GM12892 (cell line): ENCODE results near the gene NYAP2.

Source experiments
- POLR2A ChIP-seq: IDR thresholded peaks from 2 replicates; pipeline ENCODE4 v1.6.1; 2011; ENCODE audit warnings: low read depth, low read length, control low read depth
- TAF1 ChIP-seq: IDR thresholded peaks from 2 replicates; pipeline ENCODE4 v1.6.1; 2011; ENCODE audit warnings: low read depth, mild to moderate bottlenecking, control low read depth, low read length, borderline replicate concordance

DNA sequence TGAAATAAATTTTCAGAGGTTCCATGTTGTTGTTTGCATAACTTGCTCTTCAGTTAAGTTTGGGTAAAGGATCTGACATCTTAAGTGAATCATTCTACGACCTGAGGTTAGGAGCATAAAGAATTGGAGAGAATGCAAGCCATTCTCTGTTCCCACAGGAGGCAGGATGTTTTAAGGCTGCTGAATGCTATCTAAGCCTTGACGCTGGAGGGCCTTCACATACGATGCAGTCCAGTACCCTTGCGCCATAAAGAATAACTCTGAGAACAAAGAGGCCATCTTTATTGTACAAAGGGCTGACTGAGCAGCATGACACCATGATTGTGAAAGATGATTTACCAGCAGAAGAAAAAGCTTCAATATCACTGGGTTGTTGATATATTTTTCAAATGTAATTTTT lies 198.4 kb downstream of the NYAP2 start:
- TF ChIP-seq POLR2A (no peak), TAF1 (no peak)
